Measurements from ENCODE around the gene NDUFC1.
"Not testable (repeated sequence)": the region's sequence is repeated elsewhere in the genome, so short reads cannot be mapped to it uniquely, and the experiment has no call there.

NDUFC1 gene

DNA sequence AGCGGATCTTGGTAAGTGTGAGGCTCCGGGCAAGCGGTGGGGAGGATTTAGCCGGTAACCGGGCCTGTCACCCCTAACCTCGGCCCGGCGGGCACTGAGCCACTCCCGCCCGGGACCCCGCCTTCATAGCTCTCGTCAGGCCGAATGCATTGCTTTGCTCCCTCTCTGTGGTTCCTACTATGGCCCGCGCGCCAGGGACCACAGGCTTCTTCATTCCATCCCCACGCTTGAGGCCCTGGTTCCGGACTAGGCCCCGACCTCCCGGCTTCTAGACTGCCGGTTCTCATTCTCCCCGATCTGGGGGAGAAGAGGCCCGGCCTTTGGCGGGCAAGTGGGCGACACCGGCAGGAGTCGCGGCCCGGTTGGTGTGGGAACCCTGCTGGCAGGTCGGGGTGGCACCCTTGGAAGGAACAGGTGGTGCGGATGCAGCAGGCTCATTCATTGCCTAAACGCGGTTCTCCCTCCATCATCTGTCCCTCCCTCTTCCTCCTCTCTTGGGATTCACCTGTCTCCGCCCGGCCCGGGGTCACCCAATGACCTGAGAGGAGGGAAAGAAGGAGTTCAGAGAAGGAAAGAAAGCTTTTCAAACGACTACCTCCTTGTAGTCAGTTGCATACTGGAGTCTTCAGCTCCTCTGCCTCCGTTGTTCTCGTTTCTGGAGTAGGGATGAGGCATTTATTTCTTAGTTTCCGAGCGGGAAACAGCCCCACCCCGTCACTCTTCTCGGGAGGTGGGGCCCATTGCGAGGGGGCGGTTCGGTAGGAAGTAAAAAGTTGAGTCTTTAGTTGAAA, at the start of gene NDUFC1:
Gene NDUFC1 (minus strand): TSS at position 657 of the 791 bp plus-strand sequence. CDS start 6,679 bp downstream, outside the sequence.
- peak; percentile 2 to 21 for DNase-seq

DNA sequence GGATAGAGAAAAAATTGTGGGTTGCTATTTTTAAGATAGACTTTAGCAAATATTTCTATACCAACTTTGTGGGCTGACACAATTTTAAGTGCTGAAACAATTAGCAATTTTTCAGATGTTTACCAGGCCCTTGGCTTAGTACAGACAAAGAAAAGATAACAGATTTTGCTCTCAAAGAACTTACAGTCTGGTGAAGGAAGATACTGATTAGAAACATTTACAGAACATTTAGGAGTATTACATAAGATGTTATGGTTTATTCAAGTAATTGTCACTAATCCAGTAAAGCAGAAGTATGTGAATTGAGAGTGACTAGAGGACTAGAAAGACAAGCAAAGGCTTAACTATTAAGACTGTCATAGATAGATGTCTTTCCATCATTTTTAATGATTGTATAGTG, 35.3 kb upstream of the NDUFC1 start:
- DNase-seq: no peak

DNA sequence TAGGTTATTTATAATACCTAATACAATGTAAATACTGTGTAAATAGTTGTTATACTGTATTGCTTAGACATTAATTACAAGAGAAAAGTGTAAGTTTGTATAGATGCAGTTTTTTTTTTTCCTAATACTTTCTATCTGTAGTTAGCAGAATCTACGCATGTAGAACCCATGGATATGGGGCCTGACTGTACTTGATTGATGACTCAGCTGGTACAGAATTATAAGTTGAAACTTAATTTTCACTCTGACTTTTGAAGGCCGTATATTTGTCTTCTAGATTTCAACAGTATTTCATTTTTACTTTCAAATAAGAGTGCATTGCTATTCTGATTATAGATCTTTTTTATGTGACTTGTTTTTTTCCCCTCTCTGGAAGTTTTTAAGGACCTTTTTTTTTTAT, 30.8 kb upstream of the NDUFC1 start:
- no peak for DNase-seq

DNA sequence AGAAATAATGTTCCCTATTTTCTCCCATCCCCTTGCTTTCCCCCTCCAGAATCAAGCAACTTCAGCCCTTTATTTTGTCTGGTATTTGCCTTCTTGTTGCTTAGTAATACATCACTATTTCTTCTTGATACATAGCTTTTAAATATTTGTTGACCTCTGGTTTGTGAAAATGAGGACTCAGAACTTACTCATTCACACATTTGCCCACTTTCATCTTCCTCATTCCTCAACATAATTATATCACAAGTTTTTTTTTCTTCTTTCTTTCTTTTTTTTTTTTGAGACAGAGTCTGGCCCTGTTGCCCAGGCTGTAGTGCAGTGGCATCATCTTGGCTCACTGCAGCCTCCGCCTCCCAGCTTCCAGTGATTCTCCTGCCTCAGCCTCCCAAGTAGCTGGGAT, 28.9 kb upstream of the NDUFC1 start:
- no peak for DNase-seq

DNA sequence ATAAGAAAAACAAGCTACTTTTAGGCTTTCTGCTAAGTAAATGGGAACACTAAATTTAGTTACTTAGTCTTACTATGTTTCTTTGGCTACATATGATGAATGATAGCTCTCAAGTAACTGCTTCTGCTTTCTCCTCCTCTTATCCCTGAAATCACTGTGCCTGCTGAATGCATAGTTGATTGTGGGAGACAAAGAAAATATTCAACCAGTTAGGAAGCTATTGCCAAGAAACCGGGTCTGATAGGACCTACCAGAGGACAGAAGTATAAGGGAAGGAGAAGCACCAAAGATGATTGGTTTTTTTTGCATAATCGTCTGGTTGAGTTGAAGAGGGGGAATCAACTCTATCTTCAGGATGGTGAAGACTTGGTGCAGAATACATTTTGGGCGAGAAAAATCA, 28.0 kb upstream of the NDUFC1 start:
- no peak for DNase-seq

DNA sequence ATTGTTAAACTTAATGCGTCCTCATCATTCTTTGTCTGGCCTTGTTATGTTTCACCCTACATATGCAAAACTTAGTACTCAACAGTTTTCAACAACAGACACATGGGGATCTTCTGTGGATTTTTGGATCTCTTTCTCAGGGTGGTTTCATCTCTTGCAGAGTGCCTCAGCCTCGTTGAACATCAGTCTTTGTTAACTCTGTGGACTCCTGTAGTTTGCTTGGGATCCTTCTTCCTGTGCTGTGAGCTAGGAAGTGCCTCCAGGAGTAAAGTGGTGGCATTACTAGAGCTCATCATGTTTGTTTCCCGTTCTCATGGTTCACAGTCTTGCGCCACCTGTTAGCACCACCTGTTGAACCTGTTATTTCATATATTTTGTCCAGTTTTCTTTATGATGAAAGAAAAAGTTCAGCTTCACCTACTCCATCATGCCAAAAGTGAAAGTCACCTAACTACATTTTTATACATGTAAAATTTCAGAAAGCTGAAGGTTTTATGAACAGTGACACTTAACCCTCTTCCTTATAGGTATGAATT, 27.5 kb upstream of the NDUFC1 start:
- no peak for DNase-seq

DNA sequence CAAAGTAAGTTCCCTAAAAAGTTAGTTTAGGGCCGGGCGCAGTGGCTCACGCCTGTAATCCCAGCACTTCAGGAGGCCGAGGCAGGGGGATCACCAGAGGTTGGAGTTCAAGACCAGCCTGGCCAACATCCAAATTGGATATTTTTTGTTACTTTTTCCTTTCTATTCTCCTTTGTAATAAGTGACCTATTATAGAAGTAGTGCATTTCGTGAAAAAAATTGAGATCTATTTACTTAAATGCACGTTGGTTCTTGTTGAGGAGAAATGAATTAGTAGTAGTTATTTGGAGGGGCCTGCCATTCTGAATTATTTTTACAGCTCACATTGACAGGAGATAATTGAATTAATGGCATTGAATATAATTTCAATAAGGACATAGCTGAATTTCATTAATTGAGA, 22.3 kb upstream of the NDUFC1 start:
- no peak for DNase-seq

DNA sequence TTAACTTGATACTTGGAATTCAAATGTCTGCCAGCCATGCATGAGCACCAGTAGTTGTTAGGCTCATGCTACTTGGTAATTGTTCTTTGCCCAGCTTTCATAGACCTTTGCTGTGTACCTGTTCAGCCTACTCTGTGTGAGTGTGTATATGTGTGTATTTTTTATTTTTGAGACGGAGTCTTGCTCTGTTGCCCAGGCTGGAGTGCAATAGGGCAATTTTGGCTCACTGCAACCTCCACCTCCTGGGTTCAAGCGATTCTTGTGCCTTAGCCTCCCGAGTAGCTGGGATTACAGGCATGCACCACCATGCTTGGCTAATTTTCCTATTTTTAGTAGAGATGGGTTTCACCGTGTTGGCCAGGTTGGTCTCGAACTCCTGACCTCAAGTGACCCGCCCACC, 20.3 kb upstream of the NDUFC1 start:
- DNase-seq: not testable (repeated sequence)

DNA sequence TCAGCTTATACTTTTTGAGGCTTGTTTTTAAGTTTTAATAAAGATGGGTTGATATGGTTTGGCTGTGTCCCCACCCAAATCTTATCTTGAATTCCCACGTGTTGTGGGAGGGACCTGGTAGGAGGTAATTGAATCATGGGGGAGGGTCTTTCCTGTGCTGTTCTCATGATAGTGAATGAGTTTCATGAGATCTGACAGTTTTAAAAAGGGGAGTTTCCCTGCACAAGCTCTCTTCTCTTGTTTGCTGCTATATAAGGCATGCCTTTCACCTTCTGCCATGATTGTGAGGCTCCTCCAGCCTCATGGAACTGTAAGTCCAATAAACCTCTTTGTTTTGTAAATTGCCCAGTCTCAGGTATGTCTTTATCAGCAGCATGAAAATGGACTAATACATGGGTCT, 19.8 kb upstream of the NDUFC1 start:
- DNase-seq: not testable (repeated sequence)

DNA sequence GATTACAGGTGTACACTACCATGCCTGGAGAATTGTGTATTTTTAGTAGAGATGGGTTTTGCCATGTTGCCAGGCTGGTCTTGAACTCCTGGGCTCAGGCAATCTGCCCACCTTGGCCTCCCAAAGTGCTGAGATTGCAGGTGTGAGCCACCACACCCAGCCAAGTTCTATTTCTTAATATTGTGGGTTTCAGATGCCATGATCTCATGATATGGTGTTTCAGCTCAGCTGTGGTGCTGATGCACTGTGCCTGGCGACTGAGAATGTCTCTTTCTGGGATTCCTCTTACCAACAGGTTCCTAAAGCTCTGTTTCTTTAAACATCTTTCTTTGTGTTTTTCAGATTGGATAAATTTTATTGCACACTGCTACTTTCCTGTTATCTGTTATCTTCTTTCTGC, 17.3 kb upstream of the NDUFC1 start:
- DNase-seq: no peak

DNA sequence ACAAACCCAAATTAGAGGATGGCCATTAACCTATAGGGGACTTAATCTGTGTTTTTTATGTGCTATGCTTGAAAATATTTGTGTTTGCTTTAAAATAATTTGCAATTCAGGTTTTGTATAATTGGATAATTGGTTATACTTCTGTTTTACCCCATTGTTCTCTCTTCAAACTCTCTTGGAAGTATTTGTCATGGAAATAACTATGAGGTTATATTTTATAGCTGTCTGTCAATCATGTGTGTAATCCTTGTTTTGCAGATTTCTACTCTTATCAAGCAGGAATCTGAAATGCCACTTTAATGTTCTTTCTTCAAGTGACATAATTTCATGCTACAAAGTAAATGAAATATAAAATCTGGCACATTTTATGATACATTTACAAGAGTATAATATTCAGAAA, 15.4 kb upstream of the NDUFC1 start:
- no peak for DNase-seq

DNA sequence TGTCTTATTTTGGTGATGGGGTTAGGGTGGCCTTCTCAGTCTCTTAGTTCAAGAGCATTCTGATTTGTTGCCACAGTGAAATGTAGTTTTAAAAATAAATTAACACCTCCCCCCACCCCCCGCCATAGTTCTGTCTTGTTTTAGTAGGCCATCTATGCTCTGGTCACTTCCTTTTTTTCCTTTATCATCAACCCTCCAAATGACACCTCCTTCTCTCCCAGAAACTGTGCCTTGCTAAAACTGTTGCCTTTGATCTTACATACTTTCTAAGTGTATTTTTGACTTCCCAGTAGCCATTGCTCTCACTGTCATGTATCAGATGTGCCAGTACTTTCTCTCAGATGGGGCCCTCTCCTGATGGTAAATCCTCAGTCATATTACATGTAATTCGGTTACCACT, 14.5 kb upstream of the NDUFC1 start:
- no peak for DNase-seq

DNA sequence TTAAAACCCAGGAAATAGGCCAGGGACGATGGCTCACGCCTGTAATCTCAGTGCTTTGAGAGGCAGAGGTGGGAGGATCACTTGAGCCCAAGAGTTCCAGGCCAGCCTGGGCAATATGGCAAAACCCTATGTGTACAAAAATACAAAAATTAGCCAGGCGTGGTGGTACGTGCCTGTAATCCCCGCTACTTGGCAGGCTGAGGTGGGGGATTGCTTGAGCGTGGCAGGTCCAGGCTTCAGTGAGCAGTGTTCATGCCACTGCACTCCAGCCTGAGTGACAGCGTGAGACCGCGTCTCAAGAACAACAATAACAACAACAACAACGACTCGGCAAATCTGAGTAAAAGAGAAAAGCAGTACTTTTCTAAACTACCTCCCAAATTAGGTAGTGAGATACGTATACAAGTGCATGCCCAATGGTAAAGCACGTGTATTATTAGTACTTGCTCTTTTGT, 13.0 kb upstream of the NDUFC1 start:
- DNase-seq: no peak

DNA sequence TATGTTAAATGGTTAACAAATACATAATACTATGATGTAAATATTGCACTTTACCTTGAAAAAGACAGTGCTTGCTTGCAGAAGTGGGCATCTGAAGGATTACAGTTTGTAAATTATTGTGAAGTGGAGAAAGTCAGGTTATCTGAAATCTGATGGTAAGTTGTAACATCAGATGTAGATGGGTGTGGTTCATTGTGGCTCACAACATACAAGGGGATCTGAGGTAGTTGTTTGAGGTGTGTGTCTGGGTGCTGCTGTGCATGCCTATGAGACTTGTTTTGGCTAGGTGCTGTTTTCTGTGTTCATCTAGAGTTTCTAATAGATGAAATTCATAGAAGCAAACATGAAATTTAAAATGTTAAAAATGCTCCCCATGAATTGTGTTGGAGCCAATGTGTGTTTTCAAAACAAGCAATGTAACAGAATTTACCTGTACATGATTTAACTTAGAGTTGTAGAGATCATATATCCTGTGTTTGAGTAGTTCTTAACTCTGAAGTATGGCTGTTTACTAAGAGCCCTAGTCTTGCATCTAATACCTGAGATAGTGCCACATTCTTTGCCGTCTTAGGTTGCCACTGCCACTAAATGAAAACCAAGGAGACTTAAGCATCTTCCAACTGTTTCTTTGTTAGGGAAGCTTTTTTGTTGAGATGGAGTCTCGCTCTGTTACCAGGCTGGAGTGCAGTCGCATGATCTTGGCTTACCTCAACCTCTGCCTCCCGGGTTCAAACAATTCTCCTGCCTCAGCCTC, 11.9 kb upstream of the NDUFC1 start:
- no peak for DNase-seq

DNA sequence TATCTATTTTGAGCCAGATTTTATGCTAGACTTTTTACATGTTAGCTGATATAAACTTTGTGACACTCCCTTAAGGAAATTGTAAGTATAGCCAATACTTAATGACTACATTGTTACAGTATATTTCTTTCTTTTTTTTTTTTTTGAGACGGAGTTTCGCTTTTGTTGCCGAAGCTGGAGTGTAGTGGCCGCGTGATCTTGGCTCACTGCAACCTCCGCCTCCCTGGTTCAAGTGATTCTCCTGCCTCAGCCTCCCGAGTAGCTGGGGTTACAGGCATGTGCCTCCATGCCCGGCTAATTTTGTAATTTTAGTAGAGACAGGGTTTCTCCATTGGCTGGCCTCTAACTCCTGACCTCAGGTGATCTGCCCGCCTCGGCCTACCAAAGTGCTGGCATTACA, 11.1 kb upstream of the NDUFC1 start:
- DNase-seq: not testable (repeated sequence)

DNA sequence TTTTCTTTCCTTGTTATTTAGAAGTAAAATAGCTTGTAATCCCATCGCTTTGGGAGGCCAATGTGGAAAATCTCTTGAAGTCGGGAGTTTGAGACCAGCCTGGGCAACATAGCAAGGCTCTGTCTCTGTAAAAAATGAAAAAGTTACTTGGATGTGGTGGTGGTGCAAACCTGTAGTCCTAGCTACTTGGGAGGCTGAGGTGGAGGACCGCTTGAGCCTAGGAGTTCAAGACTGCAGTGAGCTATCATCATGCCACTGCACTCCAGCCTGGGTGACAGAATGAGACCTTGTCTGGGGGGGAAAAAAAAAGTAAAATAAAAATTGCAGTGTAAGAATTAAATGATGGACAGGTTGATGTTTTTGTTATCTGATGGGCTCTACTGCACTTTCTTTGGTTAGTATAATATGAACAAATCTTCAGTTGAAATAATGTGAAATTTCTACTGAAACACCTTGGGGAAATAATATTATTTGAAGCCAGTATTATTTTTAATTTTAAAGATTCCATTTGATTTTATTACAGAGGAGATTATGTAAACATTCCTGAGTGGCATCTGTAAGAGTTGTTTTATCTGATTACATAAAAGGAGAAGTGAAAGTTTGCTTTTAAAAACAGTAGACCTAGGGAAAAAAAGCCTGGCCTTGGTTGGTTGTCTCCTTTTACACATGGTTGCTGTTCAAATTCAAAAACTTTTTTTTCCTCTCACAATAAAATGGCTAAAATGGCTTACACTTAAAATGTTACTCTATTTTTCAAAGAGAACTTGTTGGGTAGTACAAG, 10.5 kb upstream of the NDUFC1 start:
- DNase-seq: no peak

DNA sequence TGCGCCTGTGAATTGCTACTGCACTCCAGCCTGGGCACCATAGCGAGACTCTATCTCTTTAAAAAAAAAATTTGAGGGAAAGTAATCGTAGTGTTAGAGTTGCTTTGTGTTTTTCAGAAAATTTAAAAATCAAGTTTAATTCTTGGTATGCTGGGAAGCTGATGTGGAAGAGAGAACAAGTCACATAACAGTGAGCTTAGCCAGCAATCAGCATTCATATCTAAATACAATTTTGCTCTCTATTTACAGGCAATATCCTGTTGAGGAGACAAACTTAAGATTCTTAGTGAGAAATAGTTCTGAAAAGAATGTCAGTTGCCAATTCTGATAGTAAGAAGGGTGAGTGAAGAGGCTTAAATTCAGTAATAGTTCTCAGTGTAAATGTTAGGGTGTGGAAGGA, 9.6 kb upstream of the NDUFC1 start:
- no peak for DNase-seq

DNA sequence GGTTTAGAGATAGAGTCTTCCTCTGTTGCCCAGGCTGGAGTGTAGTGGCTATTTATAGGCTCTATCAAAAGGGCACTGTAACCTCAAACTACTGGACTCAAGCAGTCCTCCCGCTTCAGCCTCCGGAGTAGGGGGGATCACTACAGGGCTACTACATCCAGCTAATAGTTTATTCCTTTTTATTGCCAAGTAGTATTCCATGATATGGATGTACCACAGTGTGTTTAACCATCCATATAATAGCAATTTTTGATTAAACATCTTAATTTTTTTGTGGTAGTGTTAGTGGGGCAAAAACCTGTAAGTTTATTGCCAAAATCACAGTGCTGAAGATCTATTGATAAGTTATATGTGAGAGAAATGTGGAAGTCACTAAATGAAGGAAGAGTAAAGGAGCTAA, 2.6 kb upstream of the NDUFC1 start:
- no peak for DNase-seq

DNA sequence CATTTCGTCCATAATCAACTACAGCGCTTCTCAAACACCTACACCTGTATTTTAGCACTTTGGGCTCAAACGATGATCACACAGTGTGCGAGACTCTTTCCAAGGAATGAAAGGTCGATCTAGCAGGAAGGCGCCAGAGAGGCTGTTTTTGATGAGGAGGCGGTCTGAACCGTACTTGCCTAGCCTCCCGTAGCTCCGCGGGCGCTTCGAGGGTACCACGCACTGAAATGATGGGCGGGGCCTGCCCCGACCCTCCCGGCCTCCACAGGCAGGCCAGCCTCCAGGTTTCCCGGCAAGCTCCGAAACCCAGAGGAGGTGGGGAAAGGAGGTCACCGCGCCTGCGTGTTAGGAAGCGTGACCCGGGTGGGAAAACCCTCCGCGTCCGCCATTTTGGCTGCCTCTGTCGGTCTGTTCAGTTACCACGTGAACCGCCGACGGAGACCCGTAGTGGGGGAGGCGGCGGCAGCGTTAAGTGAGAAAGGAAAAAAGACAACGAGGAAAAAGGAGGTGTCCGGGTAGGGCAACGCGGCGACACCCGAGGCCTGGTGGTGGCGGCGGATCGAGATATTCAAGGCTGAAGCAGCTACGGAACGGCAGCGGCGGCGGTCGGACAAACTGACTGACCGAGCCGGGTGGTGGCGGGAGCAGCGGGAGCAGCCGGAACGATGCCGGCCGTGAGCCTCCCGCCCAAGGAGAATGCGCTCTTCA, 1.0 kb downstream of the NDUFC1 start, which contains the start of gene NAA15:
Gene NAA15 (plus strand): TSS at position 393 of the 708 bp plus-strand sequence. CDS start 273 bp downstream, at position 666.
- DNase-seq: peak; percentile 90 to 93

DNA sequence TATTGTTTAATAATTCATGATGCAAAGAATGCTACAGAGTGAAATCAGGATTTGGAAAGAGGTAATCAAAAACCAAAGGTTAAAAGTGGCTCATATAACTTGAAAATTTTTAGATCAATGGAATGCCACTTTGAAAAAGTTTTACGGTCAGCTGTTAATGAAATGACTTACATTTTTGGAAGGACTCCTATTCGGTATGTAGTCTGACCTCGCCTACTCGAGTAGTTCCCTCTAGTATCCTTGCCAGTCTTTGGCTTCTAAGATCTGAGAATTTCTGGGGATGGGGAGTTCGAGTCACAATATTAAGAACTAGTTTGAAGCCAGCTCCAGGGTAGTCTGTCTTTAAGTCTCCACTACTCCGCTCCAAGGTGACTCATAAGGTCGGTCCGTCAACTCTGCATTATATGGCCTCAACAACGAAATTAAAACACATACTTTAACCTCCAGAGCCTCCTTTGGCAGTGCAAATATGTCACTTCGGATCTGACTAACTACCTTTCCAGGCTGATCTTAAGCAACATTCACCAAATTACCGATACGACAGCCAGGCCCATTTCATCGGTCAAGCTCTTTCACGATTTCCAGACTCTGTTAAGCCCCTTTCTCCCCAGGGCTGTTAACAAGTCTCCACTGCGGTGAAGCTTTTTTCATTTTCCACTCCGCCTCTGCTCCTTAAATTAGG, 1.7 kb downstream of the NDUFC1 start:
- no peak for DNase-seq

DNA sequence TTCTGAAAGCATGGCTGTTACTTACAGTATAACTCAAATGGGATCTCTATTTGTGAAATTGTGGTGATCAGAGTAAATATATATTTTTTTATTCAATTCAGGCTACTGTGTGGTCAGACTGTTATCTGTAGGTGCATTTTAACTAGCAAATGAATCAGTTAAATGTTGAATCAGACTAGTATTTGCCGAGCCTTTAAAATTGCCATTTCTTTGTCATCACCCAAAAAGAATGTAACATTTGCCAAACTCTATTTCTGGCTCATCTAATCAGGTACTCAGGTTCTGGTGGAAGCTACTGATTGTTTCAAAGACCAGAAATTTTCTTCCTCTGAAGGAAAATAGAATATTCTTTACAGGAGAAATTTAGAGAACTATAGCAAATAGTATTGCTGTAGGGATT, 2.7 kb downstream of the NDUFC1 start:
- DNase-seq: no peak

DNA sequence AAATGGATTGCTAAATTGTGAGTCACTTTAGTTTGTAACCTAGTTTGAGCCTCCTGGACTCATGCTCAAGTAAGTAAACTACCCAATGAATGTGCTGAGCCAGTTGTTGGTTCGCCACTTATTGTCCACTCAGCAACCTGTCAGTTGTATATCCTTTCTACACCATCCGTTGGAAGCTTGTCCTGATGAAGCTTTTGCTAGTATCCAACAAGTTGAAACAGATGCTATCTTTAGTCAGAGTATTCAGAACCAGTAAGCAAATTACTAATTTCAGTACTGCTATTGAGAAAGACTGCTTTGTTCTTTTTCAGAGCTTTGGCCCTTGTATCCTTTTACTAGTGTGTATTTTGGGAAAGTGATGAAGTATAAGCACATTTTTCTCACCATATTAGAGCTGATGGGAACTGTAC, 5.3 kb downstream of the NDUFC1 start:
- DNase-seq: no peak
